ENCODE measurements around the gene SNRPB.

SNRPB gene

GRCh38 chr20:2473516-2473915, 2.9 kb upstream of the SNRPB start:
- no peak for DNase-seq

GRCh38 chr20:2469991-2470422, 582 bp downstream of the SNRPB start:
- peak; percentile 72 for DNase-seq

GRCh38 chr20:2468581-2469407, 1.8 kb downstream of the SNRPB start:
- DNase-seq = no peak

GRCh38 chr20:2467412-2467811, 3.2 kb downstream of the SNRPB start:
- no peak for DNase-seq

- no peak for DNase-seq
Observed at GRCh38 chr20:2465100-2465499, 5.5 kb downstream of the SNRPB start.

- DNase-seq = no peak
Observed at GRCh38 chr20:2463616-2464365, 6.8 kb downstream of the SNRPB start.

- no peak for DNase-seq
Observed at GRCh38 chr20:2462484-2462883, 8.1 kb downstream of the SNRPB start.

- DNase-seq = no peak
Observed at GRCh38 chr20:2460752-2461424, 9.7 kb downstream of the SNRPB start.

GRCh38 chr20:2459981-2460751, 10.4 kb downstream of the SNRPB start:
- no peak for DNase-seq

- no peak for DNase-seq
Observed at GRCh38 chr20:2458919-2459499, 11.6 kb downstream of the SNRPB start.

GRCh38 chr20:2455771-2456497, 14.7 kb downstream of the SNRPB start:
- DNase-seq = no peak

GRCh38 chr20:2453792-2454191, 16.8 kb downstream of the SNRPB start:
- no peak for DNase-seq

GRCh38 chr20:2451939-2452732, 18.5 kb downstream of the SNRPB start:
- DNase-seq = peak; percentile 48

GRCh38 chr20:2451422-2451821, 19.2 kb downstream of the SNRPB start:
- no peak for DNase-seq

- no peak for DNase-seq
Observed at GRCh38 chr20:2449386-2449785, 21.2 kb downstream of the SNRPB start.

GRCh38 chr20:2446845-2447244, 23.7 kb downstream of the SNRPB start:
- DNase-seq = peak; percentile 34

- DNase-seq = no peak
Observed at GRCh38 chr20:2431185-2431584, 39.4 kb downstream of the SNRPB start.

- DNase-seq = no peak
Observed at GRCh38 chr20:2430538-2430937, 40.1 kb downstream of the SNRPB start.

- DNase-seq = no peak
Observed at GRCh38 chr20:2429051-2429450, 41.5 kb downstream of the SNRPB start.

- DNase-seq = no peak
Observed at GRCh38 chr20:2421247-2421646, 49.3 kb downstream of the SNRPB start.

GRCh38 chr20:2420510-2420909, 50.1 kb downstream of the SNRPB start:
- no peak for DNase-seq

Measured in CD4-positive, alpha-beta T cell treated with Interleukin-15 for 1 hour (primary cell).